GM19438 (cell line): Measurements from ENCODE around the gene TDRD9.
"Not testable (repeated sequence)": the region's sequence is repeated elsewhere in the genome, so short reads cannot be mapped to it uniquely, and the experiment has no call there.

Experiments used
- ATAC-seq: cut with Tn5 transposase; IDR thresholded peaks from one replicate; pipeline ENCODE4 v1.9.1; 2021; ENCODE audit warnings: low read depth; ENCODE audit not compliant: unreplicated experiment

Gene TDRD9

GRCh38 chr14:103928011-103928890 is at the start of gene TDRD9:
Gene TDRD9 (plus strand): TSS chr14:103928456. CDS start chr14:103928510, 54 bp downstream.
- ATAC-seq, result no peak

- ATAC-seq, result no peak
These were observed 49.1 kb upstream of the TDRD9 start for GRCh38 chr14:103879118-103879569.

- ATAC-seq, result no peak
These were observed 48.5 kb upstream of the TDRD9 start for GRCh38 chr14:103879570-103880347.

- no peak for ATAC-seq
These were observed 47.6 kb upstream of the TDRD9 start for GRCh38 chr14:103880348-103881267.

GRCh38 chr14:103881268-103882201 is 46.7 kb upstream of the TDRD9 start:
- ATAC-seq, result no peak

- ATAC-seq, result no peak
These were observed 45.6 kb upstream of the TDRD9 start for GRCh38 chr14:103882503-103883262.

- ATAC-seq, result no peak
These were observed 45.1 kb upstream of the TDRD9 start for GRCh38 chr14:103883263-103883523.

GRCh38 chr14:103884854-103885253 is 43.4 kb upstream of the TDRD9 start:
- no peak for ATAC-seq

GRCh38 chr14:103885509-103885932 is 42.7 kb upstream of the TDRD9 start:
- no peak for ATAC-seq

- ATAC-seq, result no peak
These were observed 41.7 kb upstream of the TDRD9 start for GRCh38 chr14:103886304-103887169.

- ATAC-seq, result no peak
These were observed 41.1 kb upstream of the TDRD9 start for GRCh38 chr14:103887170-103887501.

GRCh38 chr14:103887557-103888115 is 40.6 kb upstream of the TDRD9 start:
- no peak for ATAC-seq

GRCh38 chr14:103889002-103889312 is 39.3 kb upstream of the TDRD9 start:
- not testable (repeated sequence) for ATAC-seq

GRCh38 chr14:103889313-103890051 is 38.8 kb upstream of the TDRD9 start:
- ATAC-seq, result no peak

- ATAC-seq, result no peak
These were observed 38.2 kb upstream of the TDRD9 start for GRCh38 chr14:103890052-103890371.

- ATAC-seq, result no peak
These were observed 37.2 kb upstream of the TDRD9 start for GRCh38 chr14:103890821-103891666.
